CD14-positive monocyte (primary cell): ENCODE data around the gene CPEB4. TPM values are rescaled to one million over a fixed set of nuclear protein-coding genes. Genes with fewer than 3 reads are reported as not detected.
A peak's percentile ranks its signal among the peaks of the same experiment; 100 is the strongest.

Experiments used
- DNase-seq, 3 donors: peaks; one replicate each; pipeline ENCODE4 v3.0.0-alpha.2; 2011 to 2022
- H2AFZ ChIP-seq: 2 replicates; pipeline ENCODE4 v1.6.0; 2012; ENCODE audit warnings: mild to moderate bottlenecking, low read depth, low read length, inconsistent platforms; ENCODE audit not compliant: insufficient read depth, poor library complexity, severe bottlenecking
- H3K27ac ChIP-seq, 2 donors: 1 replicate in 1 of 2; 2 replicates in 1 of 2; pipeline ENCODE4 v1.5.1; 2012 to 2013; ENCODE audit warnings: low read length in 2 of 2, control low read depth in 1 of 2, inconsistent platforms in 1 of 2, low read depth in 1 of 2, mild to moderate bottlenecking in 1 of 2
- H3K27me3 ChIP-seq, 2 donors: one replicate each; pipeline versions ENCODE4 v1.6.0 to v1.6.1; 2011 to 2013; ENCODE audit warnings: low read length in 2 of 2; ENCODE audit not compliant: control insufficient read depth in 2 of 2, insufficient read depth in 2 of 2
- H3K36me3 ChIP-seq, 2 donors: replicated peaks in 1 of 2; 1 replicate in 1 of 2; 2 replicates in 1 of 2; pipeline versions ENCODE4 v1.5.1 to v1.6.1; 2012 to 2013; ENCODE audit warnings: low read length in 2 of 2, control low read depth in 1 of 2, inconsistent platforms in 1 of 2, mild to moderate bottlenecking in 1 of 2; ENCODE audit not compliant: insufficient read depth in 2 of 2, control insufficient read depth in 1 of 2
- H3K4me1 ChIP-seq, 2 donors: 1 replicate in 1 of 2; 2 replicates in 1 of 2; pipeline versions ENCODE4 v1.5.1 to v1.6.1; 2012 to 2013; ENCODE audit warnings: low read length in 2 of 2, control low read depth in 1 of 2, inconsistent platforms in 1 of 2, mild to moderate bottlenecking in 1 of 2, moderate library complexity in 1 of 2; ENCODE audit not compliant: insufficient read depth in 2 of 2, control insufficient read depth in 1 of 2
- H3K4me2 ChIP-seq: replicated peaks from 2 replicates; pipeline ENCODE3; 2012; ENCODE audit warnings: low read length, moderate library complexity, mild to moderate bottlenecking; ENCODE audit not compliant: poor library complexity, severe bottlenecking; ENCODE audit errors: extremely low read depth
- H3K4me3 ChIP-seq, 3 experiments: fragments of 200-600 bp in 1 of 3; sonication (generic) in 1 of 3; replicated peaks in 1 of 3; 1 replicate in 2 of 3; 2 replicates in 1 of 3; pipeline ENCODE4 v1.5.1; 2011 to 2013; ENCODE audit warnings: low read length in 3 of 3, mild to moderate bottlenecking in 3 of 3, control low read depth in 2 of 3, low read depth in 2 of 3, inconsistent platforms in 1 of 3, moderate library complexity in 1 of 3
- H3K79me2 ChIP-seq: 2 replicates; pipeline ENCODE4 v1.6.0; 2012; ENCODE audit warnings: mild to moderate bottlenecking, control low read depth, inconsistent platforms, low read length, moderate library complexity; ENCODE audit not compliant: insufficient read depth
- H3K9ac ChIP-seq: 2 replicates; pipeline ENCODE4 v1.6.0; 2017; ENCODE audit warnings: low read length, mild to moderate bottlenecking; ENCODE audit not compliant: insufficient read depth, poor library complexity, severe bottlenecking
- H3K9me3 ChIP-seq, 2 donors: replicated peaks in 1 of 2; 1 replicate in 1 of 2; 2 replicates in 1 of 2; pipeline versions ENCODE4 v1.5.1 to v1.6.1; 2012 to 2013; ENCODE audit warnings: low read length in 2 of 2, control low read depth in 1 of 2; ENCODE audit not compliant: control insufficient read depth in 1 of 2, insufficient read depth in 1 of 2
- H4K20me1 ChIP-seq: 2 replicates; pipeline ENCODE4 v1.6.0; 2012; ENCODE audit warnings: mild to moderate bottlenecking, low read length, control low read depth, moderate library complexity; ENCODE audit not compliant: insufficient read depth
- H3K27ac Mint-ChIP-seq, 7 donors: one replicate each; pipeline ENCODE4 v1.8.0; 2020; ENCODE audit warnings: mild to moderate bottlenecking in 7 of 7, mixed read lengths in 7 of 7, moderate library complexity in 6 of 7, inconsistent platforms in 2 of 7
- H3K27me3 Mint-ChIP-seq, 3 donors: one replicate each; pipeline ENCODE4 v1.8.0; 2021 to 2022; ENCODE audit warnings: low read depth in 3 of 3, mild to moderate bottlenecking in 3 of 3, mixed read lengths in 3 of 3, moderate library complexity in 3 of 3, inconsistent platforms in 1 of 3
- H3K36me3 Mint-ChIP-seq, 2 donors: one replicate each; pipeline ENCODE4 v1.8.0; 2020; ENCODE audit warnings: mixed read lengths in 2 of 2, inconsistent platforms in 1 of 2, mild to moderate bottlenecking in 1 of 2
- H3K4me1 Mint-ChIP-seq: one replicate; pipeline ENCODE4 v1.8.0; 2020; ENCODE audit warnings: mild to moderate bottlenecking, mixed read lengths
- H3K4me3 Mint-ChIP-seq, 2 donors: one replicate each; pipeline ENCODE4 v1.8.0; 2020; ENCODE audit warnings: mild to moderate bottlenecking in 2 of 2, mixed read lengths in 2 of 2, moderate library complexity in 1 of 2
- H3K9me3 Mint-ChIP-seq, 7 donors: one replicate each; pipeline ENCODE4 v1.8.0; 2020 to 2022; ENCODE audit warnings: mixed read lengths in 7 of 7, mild to moderate bottlenecking in 6 of 7, moderate library complexity in 6 of 7, inconsistent platforms in 2 of 7
- WGBS: methylation state at CpG from one replicate; pipeline ENCODE4 v1.1.5; 2013; ENCODE audit warnings: missing lambda C conversion rate; ENCODE audit not compliant: insufficient coverage; 5-methylcytosine and 5-hydroxymethylcytosine counted together
- intact Hi-C, 2 donors: fragments of 100-400 bp; cut with micrococcal nuclease; formaldehyde crosslinking; loops; one replicate each; pipeline versions ENCODE4 v1.15.0 to v1.15.1; 2023
- polyA plus RNA-seq, 3 donors: library from polyadenylated mRNA; depleted of rRNA in 1 of 3; unstranded in 2 of 3; stranded (reverse) in 1 of 3; fragments of 300-500 nt in 2 of 3; fragments of >200 nt in 1 of 3; fragmentation: Illumina TruSeq in 2 of 3; gene quantifications; 1 replicate in 2 of 3; 2 replicates in 1 of 3; pipeline ENCODE4 v1.2.3, GENCODE V29; 2012 to 2021
- TF ChIP-seq, protein P1 (sequence below): fragments of 200-600 bp; IDR thresholded peaks from one replicate; pipeline ENCODE4 v1.8.0; 2022; ENCODE audit warnings: antibody characterized with exemption, mild to moderate bottlenecking

CPEB4 gene
- polyA plus RNA-seq, 3 donors, result 10.7 to 27.3 (median 13.9) TPM

DNA sequence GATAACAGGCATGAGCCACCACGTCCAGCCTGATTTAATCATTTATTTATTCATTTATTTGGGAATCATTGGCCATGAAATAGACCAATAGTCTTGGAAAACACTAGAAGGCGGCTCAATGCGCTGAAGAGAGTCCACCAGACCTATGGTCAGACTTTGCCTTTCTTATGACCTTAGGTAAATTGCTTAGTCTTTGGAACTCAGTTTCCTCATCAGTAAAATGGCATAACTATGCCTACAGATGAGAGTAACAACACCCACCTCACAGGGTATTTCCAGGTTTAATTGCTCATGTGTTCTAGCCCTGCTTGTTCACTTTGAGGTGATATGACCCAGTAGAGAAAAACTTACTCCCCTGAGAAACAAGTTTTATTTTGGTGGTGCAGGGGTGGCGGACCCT is 38.2 kb upstream of the CPEB4 start:
- Histone ChIP-seq H3K9me3 (peaks cover 5 to 16% of the 10 kb centered on the region in 2 donors), H3K9ac (no peak overlapping the region), H3K36me3 (no peaks in the 10 kb centered on the region), H3K4me1 (peaks cover 11 to 15% of the 10 kb centered on the region in 2 donors), H4K20me1 (no peaks in the 10 kb centered on the region), H3K27ac (no peak overlapping the region), H3K4me3 (no peak overlapping the region), H3K79me2 (no peaks in the 10 kb centered on the region), H3K4me2 (no peak overlapping the region), H3K27me3 (no peaks in the 10 kb centered on the region), H2AFZ (no peak overlapping the region)
- Mint-ChIP-seq H3K27me3 (peaks cover 0 to 4% (median 3%) of the 10 kb centered on the region in 3 donors), H3K4me1 (peaks cover 21% of the 10 kb centered on the region), H3K9me3 (peaks cover 10 to 18% (median 11%) of the 10 kb centered on the region in 7 donors), H3K4me3 (no peak overlapping the region), H3K27ac (no peak overlapping the region), H3K36me3 (peaks cover 0 to 4% of the 10 kb centered on the region in 2 donors)
- DNase-seq, result no peak
- intact Hi-C loops, result no loop called here
- TF ChIP-seq, protein P1, sequence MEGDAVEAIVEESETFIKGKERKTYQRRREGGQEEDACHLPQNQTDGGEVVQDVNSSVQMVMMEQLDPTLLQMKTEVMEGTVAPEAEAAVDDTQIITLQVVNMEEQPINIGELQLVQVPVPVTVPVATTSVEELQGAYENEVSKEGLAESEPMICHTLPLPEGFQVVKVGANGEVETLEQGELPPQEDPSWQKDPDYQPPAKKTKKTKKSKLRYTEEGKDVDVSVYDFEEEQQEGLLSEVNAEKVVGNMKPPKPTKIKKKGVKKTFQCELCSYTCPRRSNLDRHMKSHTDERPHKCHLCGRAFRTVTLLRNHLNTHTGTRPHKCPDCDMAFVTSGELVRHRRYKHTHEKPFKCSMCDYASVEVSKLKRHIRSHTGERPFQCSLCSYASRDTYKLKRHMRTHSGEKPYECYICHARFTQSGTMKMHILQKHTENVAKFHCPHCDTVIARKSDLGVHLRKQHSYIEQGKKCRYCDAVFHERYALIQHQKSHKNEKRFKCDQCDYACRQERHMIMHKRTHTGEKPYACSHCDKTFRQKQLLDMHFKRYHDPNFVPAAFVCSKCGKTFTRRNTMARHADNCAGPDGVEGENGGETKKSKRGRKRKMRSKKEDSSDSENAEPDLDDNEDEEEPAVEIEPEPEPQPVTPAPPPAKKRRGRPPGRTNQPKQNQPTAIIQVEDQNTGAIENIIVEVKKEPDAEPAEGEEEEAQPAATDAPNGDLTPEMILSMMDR, result no peak
- no CpG with 5 or more reads among the region's 4 CpGs for WGBS

GRCh38 chr5:173850659-173851058 is 37.5 kb upstream of the CPEB4 start:
- H3K4me2 ChIP-seq, result no peak overlapping the region
- H3K79me2 ChIP-seq, result no peaks in the 10 kb centered on the region
- H3K4me3 ChIP-seq, result no peak overlapping the region
- H4K20me1 ChIP-seq, result no peaks in the 10 kb centered on the region
- no peak overlapping the region for H2AFZ ChIP-seq
- H3K9me3 ChIP-seq, result peaks cover 5 to 16% of the 10 kb centered on the region in 2 donors
- 44% methylated on average over 4 of the region's 6 CpGs for WGBS
- no peaks in the 10 kb centered on the region for H3K36me3 ChIP-seq
- no peak for DNase-seq
- peaks cover 10 to 18% (median 11%) of the 10 kb centered on the region in 7 donors for H3K9me3 Mint-ChIP-seq
- peaks cover 0 to 4% (median 3%) of the 10 kb centered on the region in 3 donors for H3K27me3 Mint-ChIP-seq
- H3K36me3 Mint-ChIP-seq, result peaks cover 0 to 4% of the 10 kb centered on the region in 2 donors
- H3K4me3 Mint-ChIP-seq, result peak overlapping the region in 1 of 2 donors; percentile 37
- H3K27ac ChIP-seq, result no peak overlapping the region
- peaks cover 8 to 11% of the 10 kb centered on the region in 2 donors for H3K4me1 ChIP-seq
- H3K27ac Mint-ChIP-seq, result peak overlapping the region in 3 of 7 donors; percentile 14 to 73 (median 55)
- no peak overlapping the region for H3K9ac ChIP-seq
- intact Hi-C loops, result no loop called here
- TF ChIP-seq, protein P1, result no peak
- H3K4me1 Mint-ChIP-seq, result peaks cover 19% of the 10 kb centered on the region
- H3K27me3 ChIP-seq, result no peaks in the 10 kb centered on the region
